GM12872 (cell line): ENCODE results near the gene POLD2.

ENCODE experiments used
- CTCF ChIP-seq: IDR thresholded peaks from 3 replicates; pipeline ENCODE4 v1.5.1; 2011; ENCODE audit warnings: low read depth, mild to moderate bottlenecking, low read length, moderate library complexity; ENCODE audit not compliant: insufficient read depth

The POLD2 gene

GRCh38 chr7:44155191-44156185 is 32.1 kb upstream of the POLD2 start:
- no peak for TF ChIP-seq CTCF

- no peak for TF ChIP-seq CTCF
These were observed 31.4 kb upstream of the POLD2 start for GRCh38 chr7:44154703-44155102.

GRCh38 chr7:44153948-44154335 is 30.6 kb upstream of the POLD2 start:
- no peak for TF ChIP-seq CTCF

- no peak for TF ChIP-seq CTCF
These were observed 29.9 kb upstream of the POLD2 start for GRCh38 chr7:44152971-44153947.

GRCh38 chr7:44151956-44152355 is 28.6 kb upstream of the POLD2 start:
- TF ChIP-seq CTCF = no peak

- no peak for TF ChIP-seq CTCF
These were observed 27.9 kb upstream of the POLD2 start for GRCh38 chr7:44150966-44151941.
